Midbrain (tissue), 1 donor: ENCODE data around the gene CHD2.

Experiments used
- DNase-seq: peaks from one replicate; lab custom pipeline; 2025; lab: John Stamatoyannopoulos, UW

The CHD2 gene

GRCh38 chr15:92962914-92963313 lies 62.8 kb downstream of the CHD2 start:
- DNase-seq = no peak

- DNase-seq = no peak
These were observed 63.7 kb downstream of the CHD2 start for GRCh38 chr15:92963794-92964193.

- no peak for DNase-seq
These were observed 69.0 kb downstream of the CHD2 start for GRCh38 chr15:92968926-92969651.

GRCh38 chr15:92970656-92971055 lies 70.5 kb downstream of the CHD2 start:
- no peak for DNase-seq

GRCh38 chr15:92971081-92971480 lies 71.0 kb downstream of the CHD2 start:
- no peak for DNase-seq

- no peak for DNase-seq
These were observed 71.6 kb downstream of the CHD2 start for GRCh38 chr15:92971713-92972112.

GRCh38 chr15:92974183-92974915 lies 74.2 kb downstream of the CHD2 start:
- no peak for DNase-seq

GRCh38 chr15:92979011-92979701 lies 79.0 kb downstream of the CHD2 start:
- DNase-seq = no peak

- no peak for DNase-seq
These were observed 81.2 kb downstream of the CHD2 start for GRCh38 chr15:92981333-92981732.

- peak; percentile 67 for DNase-seq
These were observed 84.0 kb downstream of the CHD2 start for GRCh38 chr15:92984161-92984560.

- DNase-seq = no peak
These were observed 89.3 kb downstream of the CHD2 start for GRCh38 chr15:92989470-92989869.

- DNase-seq = no peak
These were observed 89.9 kb downstream of the CHD2 start for GRCh38 chr15:92990031-92990430.

- DNase-seq = no peak
These were observed 92.6 kb downstream of the CHD2 start for GRCh38 chr15:92992720-92993119.

GRCh38 chr15:92997821-92998220 lies 97.7 kb downstream of the CHD2 start:
- DNase-seq = no peak

- DNase-seq = no peak
These were observed 101.0 kb downstream of the CHD2 start for GRCh38 chr15:93001156-93001555.

- DNase-seq = no peak
These were observed 101.8 kb downstream of the CHD2 start for GRCh38 chr15:93001881-93002280.

- DNase-seq = no peak
These were observed 105.0 kb downstream of the CHD2 start for GRCh38 chr15:93005133-93005532.

GRCh38 chr15:93007994-93008393 lies 107.9 kb downstream of the CHD2 start:
- DNase-seq = no peak

GRCh38 chr15:93012786-93013185 lies 112.7 kb downstream of the CHD2 start:
- DNase-seq = no peak

GRCh38 chr15:93017526-93017925 lies 117.4 kb downstream of the CHD2 start:
- DNase-seq = no peak

- no peak for DNase-seq
These were observed 118.5 kb downstream of the CHD2 start for GRCh38 chr15:93018574-93018973.

- DNase-seq = no peak
These were observed 119.0 kb downstream of the CHD2 start for GRCh38 chr15:93019090-93019489.

GRCh38 chr15:93019971-93020370 lies 119.8 kb downstream of the CHD2 start:
- DNase-seq = no peak
